ENCODE measurements around the gene AGO3.

The AGO3 gene

GRCh38 chr1:36118447-36119204, 187.7 kb downstream of the AGO3 start:
- ATAC-seq: no peak
- TF ChIP-seq, protein P1, sequence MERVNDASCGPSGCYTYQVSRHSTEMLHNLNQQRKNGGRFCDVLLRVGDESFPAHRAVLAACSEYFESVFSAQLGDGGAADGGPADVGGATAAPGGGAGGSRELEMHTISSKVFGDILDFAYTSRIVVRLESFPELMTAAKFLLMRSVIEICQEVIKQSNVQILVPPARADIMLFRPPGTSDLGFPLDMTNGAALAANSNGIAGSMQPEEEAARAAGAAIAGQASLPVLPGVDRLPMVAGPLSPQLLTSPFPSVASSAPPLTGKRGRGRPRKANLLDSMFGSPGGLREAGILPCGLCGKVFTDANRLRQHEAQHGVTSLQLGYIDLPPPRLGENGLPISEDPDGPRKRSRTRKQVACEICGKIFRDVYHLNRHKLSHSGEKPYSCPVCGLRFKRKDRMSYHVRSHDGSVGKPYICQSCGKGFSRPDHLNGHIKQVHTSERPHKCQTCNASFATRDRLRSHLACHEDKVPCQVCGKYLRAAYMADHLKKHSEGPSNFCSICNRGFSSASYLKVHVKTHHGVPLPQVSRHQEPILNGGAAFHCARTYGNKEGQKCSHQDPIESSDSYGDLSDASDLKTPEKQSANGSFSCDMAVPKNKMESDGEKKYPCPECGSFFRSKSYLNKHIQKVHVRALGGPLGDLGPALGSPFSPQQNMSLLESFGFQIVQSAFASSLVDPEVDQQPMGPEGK (CRISPR knock-in tag; IDR thresholded peaks at IDR 0.05; ENCODE audit: borderline replicate concordance): no peak
- no peak for TF ChIP-seq ZFP30 (CRISPR knock-in tag; IDR thresholded peaks at IDR 0.05)
- TF ChIP-seq TOX (CRISPR knock-in tag; IDR thresholded peaks at IDR 0.05; ENCODE audit: borderline replicate concordance): no peak
- TF ChIP-seq, protein P2, sequence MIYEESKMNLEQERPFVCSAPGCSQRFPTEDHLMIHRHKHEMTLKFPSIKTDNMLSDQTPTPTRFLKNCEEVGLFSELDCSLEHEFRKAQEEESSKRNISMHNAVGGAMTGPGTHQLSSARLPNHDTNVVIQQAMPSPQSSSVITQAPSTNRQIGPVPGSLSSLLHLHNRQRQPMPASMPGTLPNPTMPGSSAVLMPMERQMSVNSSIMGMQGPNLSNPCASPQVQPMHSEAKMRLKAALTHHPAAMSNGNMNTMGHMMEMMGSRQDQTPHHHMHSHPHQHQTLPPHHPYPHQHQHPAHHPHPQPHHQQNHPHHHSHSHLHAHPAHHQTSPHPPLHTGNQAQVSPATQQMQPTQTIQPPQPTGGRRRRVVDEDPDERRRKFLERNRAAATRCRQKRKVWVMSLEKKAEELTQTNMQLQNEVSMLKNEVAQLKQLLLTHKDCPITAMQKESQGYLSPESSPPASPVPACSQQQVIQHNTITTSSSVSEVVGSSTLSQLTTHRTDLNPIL (CRISPR knock-in tag; IDR thresholded peaks at IDR 0.05; ENCODE audit: low read depth): no peak
- TF ChIP-seq TCF4 (CRISPR knock-in tag; IDR thresholded peaks at IDR 0.05; ENCODE audit: borderline replicate concordance): no peak
- TF ChIP-seq BACH2 (CRISPR knock-in tag; IDR thresholded peaks at IDR 0.05; ENCODE audit: borderline replicate concordance): no peak
- no peak for TF ChIP-seq ZNF70 (CRISPR knock-in tag; IDR thresholded peaks at IDR 0.05)
- no peak for TF ChIP-seq ZFP3 (CRISPR knock-in tag; IDR thresholded peaks at IDR 0.05)
- no peak for TF ChIP-seq TSHZ2 (CRISPR knock-in tag; IDR thresholded peaks at IDR 0.05)
- no peak for TF ChIP-seq CSDC2 (CRISPR knock-in tag; IDR thresholded peaks at IDR 0.05)
- TF ChIP-seq ARNTL (CRISPR knock-in tag; IDR thresholded peaks at IDR 0.05; ENCODE audit: borderline replicate concordance, low read depth): no peak
- TF ChIP-seq, protein P3, sequence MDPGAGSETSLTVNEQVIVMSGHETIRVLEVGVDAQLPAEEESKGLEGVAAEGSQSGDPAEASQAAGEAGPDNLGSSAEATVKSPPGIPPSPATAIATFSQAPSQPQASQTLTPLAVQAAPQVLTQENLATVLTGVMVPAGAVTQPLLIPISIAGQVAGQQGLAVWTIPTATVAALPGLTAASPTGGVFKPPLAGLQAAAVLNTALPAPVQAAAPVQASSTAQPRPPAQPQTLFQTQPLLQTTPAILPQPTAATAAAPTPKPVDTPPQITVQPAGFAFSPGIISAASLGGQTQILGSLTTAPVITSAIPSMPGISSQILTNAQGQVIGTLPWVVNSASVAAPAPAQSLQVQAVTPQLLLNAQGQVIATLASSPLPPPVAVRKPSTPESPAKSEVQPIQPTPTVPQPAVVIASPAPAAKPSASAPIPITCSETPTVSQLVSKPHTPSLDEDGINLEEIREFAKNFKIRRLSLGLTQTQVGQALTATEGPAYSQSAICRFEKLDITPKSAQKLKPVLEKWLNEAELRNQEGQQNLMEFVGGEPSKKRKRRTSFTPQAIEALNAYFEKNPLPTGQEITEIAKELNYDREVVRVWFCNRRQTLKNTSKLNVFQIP (CRISPR knock-in tag; IDR thresholded peaks at IDR 0.05; ENCODE audit: borderline replicate concordance, low read depth): no peak
- TF ChIP-seq OSR1 (CRISPR knock-in tag; IDR thresholded peaks at IDR 0.05): no peak
- no peak for TF ChIP-seq SNAI2 (CRISPR knock-in tag; IDR thresholded peaks at IDR 0.05)
- TF ChIP-seq ZNF8 (CRISPR knock-in tag; IDR thresholded peaks at IDR 0.05): no peak
- no peak for TF ChIP-seq ESRRG (CRISPR knock-in tag; IDR thresholded peaks at IDR 0.05)
- no peak for TF ChIP-seq ZNF565 (CRISPR knock-in tag; conservative IDR thresholded peaks at IDR 0.05; ENCODE audit: low read depth)
- TF ChIP-seq PPARA (CRISPR knock-in tag; IDR thresholded peaks at IDR 0.05; ENCODE audit: borderline replicate concordance): no peak

DNA sequence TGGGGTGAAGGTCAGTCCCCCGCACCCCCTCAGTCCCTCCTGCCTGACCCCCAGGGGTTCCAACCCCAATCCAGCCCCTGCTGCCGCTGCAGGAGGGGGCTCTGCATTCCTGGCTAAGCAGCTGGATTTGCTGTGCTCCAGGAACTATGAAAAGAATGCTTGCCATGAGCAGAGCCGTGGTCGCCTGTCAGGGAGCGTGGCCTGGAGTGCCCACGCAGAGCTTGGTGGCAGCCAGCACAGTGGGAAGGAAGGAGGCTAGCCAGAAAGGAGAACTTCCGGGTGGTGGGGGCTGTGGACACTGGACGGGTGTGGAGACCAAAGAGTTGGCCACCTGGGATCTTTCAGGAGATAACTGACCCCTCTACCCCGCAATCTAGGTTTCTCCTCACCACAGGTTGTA, 188.6 kb downstream of the AGO3 start:
- no peak for ATAC-seq
- TF ChIP-seq ZNF70 (CRISPR knock-in tag; IDR thresholded peaks at IDR 0.05) (no peak), ISL1 (CRISPR knock-in tag; IDR thresholded peaks at IDR 0.05) (no peak), ESRRG (CRISPR knock-in tag; IDR thresholded peaks at IDR 0.05) (no peak), ZC3H10 (CRISPR knock-in tag; IDR thresholded peaks at IDR 0.05) (no peak), OSR1 (CRISPR knock-in tag; IDR thresholded peaks at IDR 0.05) (no peak), ZNF565 (CRISPR knock-in tag; conservative IDR thresholded peaks at IDR 0.05; ENCODE audit: low read depth) (no peak), RARB (CRISPR knock-in tag; IDR thresholded peaks at IDR 0.05) (no peak), ZFP30 (CRISPR knock-in tag; IDR thresholded peaks at IDR 0.05) (no peak), CSDC2 (CRISPR knock-in tag; IDR thresholded peaks at IDR 0.05) (no peak)
- TF ChIP-seq, protein P3 (CRISPR knock-in tag; IDR thresholded peaks at IDR 0.05; ENCODE audit: borderline replicate concordance, low read depth): no peak
- TF ChIP-seq, protein P1 (CRISPR knock-in tag; IDR thresholded peaks at IDR 0.05; ENCODE audit: borderline replicate concordance): no peak

All from SK-N-SH treated with all-trans-retinoic acid at 6 μM for 48 hours (cell line).